ENCODE data around the gene PLEKHD1. TPM values are rescaled to one million over a fixed set of nuclear protein-coding genes. Genes with fewer than 3 reads are reported as not detected.
A peak's percentile ranks its signal among the peaks of the same experiment; 100 is the strongest.

The PLEKHD1 gene
- polyA plus RNA-seq (2011; rRNA removed): not detected in 2 replicates
- polyA minus RNA-seq (2011; rRNA and poly(A)+ RNA removed): not detected in 2 replicates

- no peak for TF ChIP-seq CTCF (IDR thresholded peaks at IDR 0.05; ENCODE audit: low read depth, low read length)
- POLR2A ChIA-PET: no interaction called here
- H3K27me3 ChIP-seq (ENCODE audit: control insufficient read depth, insufficient read depth, low read length): peaks cover 68% of the 10 kb centered on the region
- no peak within 1 kb of the TSS for H3K27ac ChIP-seq (ENCODE audit: low read depth, low read length)
- no peaks in the 10 kb centered on the region for H3K9me3 ChIP-seq (ENCODE audit: control insufficient read depth, insufficient read depth, low read length)
- CTCF ChIA-PET: no interaction called here
- DNase-seq (ENCODE audit: low read depth, low spot score): no peak
- peak within 1 kb of the TSS; percentile 10 for H3K4me3 ChIP-seq (ENCODE audit: low read depth, low read length)
Observed at GRCh38 chr14:69484444-69485314, at the start of gene PLEKHD1. Gene PLEKHD1 (plus strand): TSS chr14:69484728. CDS start chr14:69484966, 238 bp downstream.

GRCh38 chr14:69439521-69440270 lies 44.8 kb upstream of the PLEKHD1 start:
- DNase-seq (ENCODE audit: low read depth, low spot score): no peak
- CTCF ChIA-PET: interaction anchor here (0.8 kb wide), 1 partner anchor 310 kb away, joined by 3 read pairs; no protein-coding TSS in a partner anchor

GRCh38 chr14:69441948-69442347 lies 42.6 kb upstream of the PLEKHD1 start:
- POLR2A ChIA-PET: no interaction called here
- no peak overlapping the region for H3K27ac ChIP-seq (ENCODE audit: low read depth, low read length)
- H3K9me3 ChIP-seq (ENCODE audit: control insufficient read depth, insufficient read depth, low read length): no peaks in the 10 kb centered on the region
- no peak for DNase-seq (ENCODE audit: low read depth, low spot score)
- no peak overlapping the region for H3K4me3 ChIP-seq (ENCODE audit: low read depth, low read length)
- CTCF ChIA-PET: interaction anchor here (0.8 to 2.1 kb wide), 3 partner anchors 18 to 199 kb away, joined by 3 to 6 read pairs (median 4); no protein-coding TSS in a partner anchor
- no peak for TF ChIP-seq CTCF (IDR thresholded peaks at IDR 0.05; ENCODE audit: low read depth, low read length)
- no peaks in the 10 kb centered on the region for H3K27me3 ChIP-seq (ENCODE audit: control insufficient read depth, insufficient read depth, low read length)

More at GRCh38 chr14:69439521-69440270, 44.8 kb upstream of the PLEKHD1 start:
- no peak overlapping the region for H3K27ac ChIP-seq (ENCODE audit: low read depth, low read length)
- no peaks in the 10 kb centered on the region for H3K27me3 ChIP-seq (ENCODE audit: control insufficient read depth, insufficient read depth, low read length)
- H3K4me3 ChIP-seq (ENCODE audit: low read depth, low read length): no peak overlapping the region
- TF ChIP-seq CTCF (IDR thresholded peaks at IDR 0.05; ENCODE audit: low read depth, low read length): no peak
- H3K9me3 ChIP-seq (ENCODE audit: control insufficient read depth, insufficient read depth, low read length): no peaks in the 10 kb centered on the region
- POLR2A ChIA-PET: no interaction called here

GRCh38 chr14:69443296-69443805 lies 41.2 kb upstream of the PLEKHD1 start:
- H3K9me3 ChIP-seq (ENCODE audit: control insufficient read depth, insufficient read depth, low read length): peaks cover 3% of the 10 kb centered on the region; the same call in 1 of the 2 replicates
- ChIA-PET CTCF (interaction anchor here (1.3 to 2.1 kb wide), 3 partner anchors 17 to 200 kb away, joined by 4 to 6 read pairs (median 5); no protein-coding TSS in a partner anchor), POLR2A (interaction anchor here (0.6 kb wide), 1 partner anchor 233 kb away, joined by 6 read pairs; no protein-coding TSS in a partner anchor)
- no peak overlapping the region for H3K27ac ChIP-seq (ENCODE audit: low read depth, low read length)
- no peaks in the 10 kb centered on the region for H3K27me3 ChIP-seq (ENCODE audit: control insufficient read depth, insufficient read depth, low read length)
- H3K4me3 ChIP-seq (ENCODE audit: low read depth, low read length): no peak overlapping the region
- TF ChIP-seq CTCF (IDR thresholded peaks at IDR 0.05; ENCODE audit: low read depth, low read length): no peak
- no peak for DNase-seq (ENCODE audit: low read depth, low spot score)

Measured in AG04450 (cell line).